ENCODE results near the gene FOSL2. TPM values are rescaled to one million over a fixed set of nuclear protein-coding genes. Genes with fewer than 3 reads are reported as not detected.

FOSL2 gene
- total RNA-seq, 1 experiment from 2014 or later: 44.8 TPM

DNA sequence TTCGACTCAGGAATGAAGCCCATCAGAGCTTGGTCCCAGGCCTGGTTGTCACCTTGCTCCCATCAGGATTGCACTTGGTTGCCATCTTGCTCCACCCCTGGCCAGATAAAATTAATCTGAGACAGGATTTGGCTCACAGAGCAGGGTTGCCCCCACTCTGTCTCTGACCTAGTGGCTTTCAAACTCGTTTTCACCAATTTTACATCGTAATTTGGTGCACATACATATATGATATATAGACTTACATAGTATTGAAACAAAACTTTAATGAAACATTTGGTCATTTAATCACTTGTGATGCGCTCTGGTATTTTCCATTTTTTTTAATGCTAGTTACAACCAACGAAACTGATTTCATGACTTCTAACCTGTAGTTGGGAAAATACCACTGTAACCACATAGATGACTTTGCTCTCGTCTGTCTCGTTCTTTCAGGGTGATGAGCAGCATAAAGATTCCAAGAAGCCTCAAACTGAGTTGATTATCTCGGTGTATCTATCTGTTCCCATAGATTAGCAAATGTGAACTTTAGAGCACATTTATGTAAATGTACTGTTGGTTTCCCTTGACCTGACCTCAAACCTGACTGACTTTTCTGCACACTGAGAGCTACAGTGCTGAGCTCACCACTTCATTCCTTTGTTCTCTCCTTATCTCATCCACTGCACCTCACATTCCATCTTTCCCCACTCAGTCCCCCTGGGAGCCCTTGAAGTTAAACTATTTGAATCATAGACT, 72.7 kb downstream of the FOSL2 start (continued):
- TF ChIP-seq, protein P1, sequence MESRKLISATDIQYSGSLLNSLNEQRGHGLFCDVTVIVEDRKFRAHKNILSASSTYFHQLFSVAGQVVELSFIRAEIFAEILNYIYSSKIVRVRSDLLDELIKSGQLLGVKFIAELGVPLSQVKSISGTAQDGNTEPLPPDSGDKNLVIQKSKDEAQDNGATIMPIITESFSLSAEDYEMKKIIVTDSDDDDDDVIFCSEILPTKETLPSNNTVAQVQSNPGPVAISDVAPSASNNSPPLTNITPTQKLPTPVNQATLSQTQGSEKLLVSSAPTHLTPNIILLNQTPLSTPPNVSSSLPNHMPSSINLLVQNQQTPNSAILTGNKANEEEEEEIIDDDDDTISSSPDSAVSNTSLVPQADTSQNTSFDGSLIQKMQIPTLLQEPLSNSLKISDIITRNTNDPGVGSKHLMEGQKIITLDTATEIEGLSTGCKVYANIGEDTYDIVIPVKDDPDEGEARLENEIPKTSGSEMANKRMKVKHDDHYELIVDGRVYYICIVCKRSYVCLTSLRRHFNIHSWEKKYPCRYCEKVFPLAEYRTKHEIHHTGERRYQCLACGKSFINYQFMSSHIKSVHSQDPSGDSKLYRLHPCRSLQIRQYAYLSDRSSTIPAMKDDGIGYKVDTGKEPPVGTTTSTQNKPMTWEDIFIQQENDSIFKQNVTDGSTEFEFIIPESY (IDR thresholded peaks at IDR 0.05; ENCODE audit: extremely low read depth, insufficient replicate concordance, low read length): no peak
- TF ChIP-seq YY1 (IDR thresholded peaks at IDR 0.05; ENCODE audit: extremely low read depth, insufficient replicate concordance, low read depth, low read length): no peak
- TF ChIP-seq, protein P2, sequence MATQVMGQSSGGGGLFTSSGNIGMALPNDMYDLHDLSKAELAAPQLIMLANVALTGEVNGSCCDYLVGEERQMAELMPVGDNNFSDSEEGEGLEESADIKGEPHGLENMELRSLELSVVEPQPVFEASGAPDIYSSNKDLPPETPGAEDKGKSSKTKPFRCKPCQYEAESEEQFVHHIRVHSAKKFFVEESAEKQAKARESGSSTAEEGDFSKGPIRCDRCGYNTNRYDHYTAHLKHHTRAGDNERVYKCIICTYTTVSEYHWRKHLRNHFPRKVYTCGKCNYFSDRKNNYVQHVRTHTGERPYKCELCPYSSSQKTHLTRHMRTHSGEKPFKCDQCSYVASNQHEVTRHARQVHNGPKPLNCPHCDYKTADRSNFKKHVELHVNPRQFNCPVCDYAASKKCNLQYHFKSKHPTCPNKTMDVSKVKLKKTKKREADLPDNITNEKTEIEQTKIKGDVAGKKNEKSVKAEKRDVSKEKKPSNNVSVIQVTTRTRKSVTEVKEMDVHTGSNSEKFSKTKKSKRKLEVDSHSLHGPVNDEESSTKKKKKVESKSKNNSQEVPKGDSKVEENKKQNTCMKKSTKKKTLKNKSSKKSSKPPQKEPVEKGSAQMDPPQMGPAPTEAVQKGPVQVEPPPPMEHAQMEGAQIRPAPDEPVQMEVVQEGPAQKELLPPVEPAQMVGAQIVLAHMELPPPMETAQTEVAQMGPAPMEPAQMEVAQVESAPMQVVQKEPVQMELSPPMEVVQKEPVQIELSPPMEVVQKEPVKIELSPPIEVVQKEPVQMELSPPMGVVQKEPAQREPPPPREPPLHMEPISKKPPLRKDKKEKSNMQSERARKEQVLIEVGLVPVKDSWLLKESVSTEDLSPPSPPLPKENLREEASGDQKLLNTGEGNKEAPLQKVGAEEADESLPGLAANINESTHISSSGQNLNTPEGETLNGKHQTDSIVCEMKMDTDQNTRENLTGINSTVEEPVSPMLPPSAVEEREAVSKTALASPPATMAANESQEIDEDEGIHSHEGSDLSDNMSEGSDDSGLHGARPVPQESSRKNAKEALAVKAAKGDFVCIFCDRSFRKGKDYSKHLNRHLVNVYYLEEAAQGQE (IDR thresholded peaks at IDR 0.05; ENCODE audit: low read depth): no peak

Other genes with a start within 250 kb of the FOSL2 start
- gene PLB1, start 103.2 kb downstream of the FOSL2 start, total RNA-seq (2021; ENCODE audit: unreplicated experiment): 0.49 TPM

Data from HCT116 (cell line).